Hematopoietic multipotent progenitor cell treated with erythropoietin and hydrocortisone succinate and interleukin-3 and kit ligand, for 8 days (in vitro differentiated cells): ENCODE measurements around the gene GTF2B.
A peak's percentile ranks its signal among the peaks of the same experiment; 100 is the strongest.
"Not testable (repeated sequence)": the region's sequence is repeated elsewhere in the genome, so short reads cannot be mapped to it uniquely, and the experiment has no call there.

Source experiments
- DNase-seq: peaks from one replicate; pipeline ENCODE4 v3.0.0-alpha.2; 2015

The GTF2B gene

GRCh38 chr1:88891318-88891950 is at the start of gene GTF2B:
Gene GTF2B, minus strand, starts transcription at chr1:88891567. Its CDS starts 68 bp downstream, at chr1:88891499.
- peak; percentile 97 for DNase-seq

GRCh38 chr1:88938528-88938927 is 47.2 kb upstream of the GTF2B start:
- not testable (repeated sequence) for DNase-seq

- DNase-seq, result no peak
Measured at GRCh38 chr1:88936760-88937342, 45.5 kb upstream of the GTF2B start.

GRCh38 chr1:88936223-88936523 is 44.8 kb upstream of the GTF2B start:
- no peak for DNase-seq

GRCh38 chr1:88935522-88936222 is 44.3 kb upstream of the GTF2B start:
- peak; percentile 61 for DNase-seq

- not testable (repeated sequence) for DNase-seq
Measured at GRCh38 chr1:88930176-88930575, 38.8 kb upstream of the GTF2B start.

GRCh38 chr1:88923224-88923623 is 31.9 kb upstream of the GTF2B start:
- no peak for DNase-seq

- no peak for DNase-seq
Measured at GRCh38 chr1:88922214-88922613, 30.8 kb upstream of the GTF2B start.

- no peak for DNase-seq
Measured at GRCh38 chr1:88920845-88921244, 29.5 kb upstream of the GTF2B start.

GRCh38 chr1:88917321-88918025 is 26.1 kb upstream of the GTF2B start:
- no peak for DNase-seq

- no peak for DNase-seq
Measured at GRCh38 chr1:88916883-88917282, 25.5 kb upstream of the GTF2B start.

GRCh38 chr1:88911800-88912199 is 20.4 kb upstream of the GTF2B start:
- DNase-seq, result not testable (repeated sequence)

- no peak for DNase-seq
Measured at GRCh38 chr1:88911161-88911560, 19.8 kb upstream of the GTF2B start.

GRCh38 chr1:88910401-88910800 is 19.0 kb upstream of the GTF2B start:
- no peak for DNase-seq

- no peak for DNase-seq
Measured at GRCh38 chr1:88900883-88901282, 9.5 kb upstream of the GTF2B start.

GRCh38 chr1:88897070-88897730 is 5.8 kb upstream of the GTF2B start:
- DNase-seq, result no peak

GRCh38 chr1:88892357-88892877 is 1.1 kb upstream of the GTF2B start:
- DNase-seq, result peak; percentile 81

- no peak for DNase-seq
Measured at GRCh38 chr1:88891951-88892340, 579 bp upstream of the GTF2B start.

- DNase-seq, result peak; percentile 44
Measured at GRCh38 chr1:88890791-88891317, 513 bp downstream of the GTF2B start.

- DNase-seq, result no peak
Measured at GRCh38 chr1:88890131-88890530, 1.2 kb downstream of the GTF2B start.

- DNase-seq, result no peak
Measured at GRCh38 chr1:88888750-88889149, 2.6 kb downstream of the GTF2B start.

GRCh38 chr1:88885933-88886332 is 5.4 kb downstream of the GTF2B start:
- DNase-seq, result no peak

GRCh38 chr1:88883156-88883555 is 8.2 kb downstream of the GTF2B start:
- no peak for DNase-seq
